Smooth muscle cell (in vitro differentiated cells): ENCODE measurements around the gene PNKD. TPM values are rescaled to one million over a fixed set of nuclear protein-coding genes. Genes with fewer than 3 reads are reported as not detected.

Experiments used
- DNase-seq: peaks from one replicate; lab custom pipeline; 2025; ENCODE audit not compliant: unreplicated experiment; lab: John Stamatoyannopoulos, UW
- H2AFZ ChIP-seq: fragments of 200-600 bp; sonication (generic); 2 replicates; pipeline ENCODE4 v1.6.0; 2016; ENCODE audit warnings: antibody characterized with exemption, low read depth, mild to moderate bottlenecking
- H3F3A ChIP-seq: fragments of 200-600 bp; sonication (generic); 2 replicates; pipeline ENCODE4 v1.6.0; 2017; ENCODE audit warnings: antibody characterized with exemption, low read depth
- H3K27ac ChIP-seq: fragments of 200-600 bp; sonication (generic); 2 replicates; pipeline ENCODE4 v1.5.1; 2016; ENCODE audit warnings: low read depth, mild to moderate bottlenecking
- H3K27me3 ChIP-seq: fragments of 200-600 bp; sonication (generic); 2 replicates; pipeline ENCODE4 v1.6.1; 2016; ENCODE audit warnings: low read depth, mild to moderate bottlenecking
- H3K36me3 ChIP-seq: fragments of 200-600 bp; sonication (generic); 2 replicates; pipeline ENCODE4 v1.5.1; 2016; ENCODE audit warnings: low read depth
- H3K4me1 ChIP-seq: fragments of 200-600 bp; sonication (generic); 2 replicates; pipeline ENCODE4 v1.5.1; 2016; ENCODE audit warnings: low read depth
- H3K4me2 ChIP-seq: fragments of 200-600 bp; sonication (generic); 2 replicates; pipeline ENCODE4 v1.6.0; 2016; ENCODE audit warnings: mild to moderate bottlenecking
- H3K4me3 ChIP-seq: fragments of 200-600 bp; sonication (generic); 2 replicates; pipeline ENCODE4 v1.5.1; 2016; ENCODE audit warnings: mild to moderate bottlenecking
- H3K79me2 ChIP-seq: fragments of 200-600 bp; sonication (generic); 2 replicates; pipeline ENCODE4 v1.6.0; 2016; ENCODE audit warnings: low read depth, mild to moderate bottlenecking
- H3K9ac ChIP-seq: fragments of 200-600 bp; sonication (generic); 2 replicates; pipeline ENCODE4 v1.6.0; 2016; ENCODE audit warnings: low read depth
- H3K9me3 ChIP-seq: fragments of 200-600 bp; sonication (generic); replicated peaks from 2 replicates; pipeline ENCODE4 v1.5.1; 2016; ENCODE audit warnings: low read depth
- H4K20me1 ChIP-seq: fragments of 200-600 bp; sonication (generic); 2 replicates; pipeline ENCODE4 v1.6.0; 2016; ENCODE audit warnings: low read depth
- WGBS: methylation state at CpG from one replicate; pipeline ENCODE4 v1.1.7; 2016; ENCODE audit warnings: low lambda C conversion rate; 5-methylcytosine and 5-hydroxymethylcytosine counted together
- polyA plus RNA-seq: library from polyadenylated mRNA; unstranded; fragments of >200 nt; fragmentation: Nextera tagmentation; extraction: Ambion mirVana; gene quantifications from 2 replicates; pipeline ENCODE4 v1.2.1, GENCODE V29; 2016
- total RNA-seq: library from RNA; depleted of rRNA; stranded (reverse); fragments of >200 nt; gene quantifications from 2 replicates; pipeline ENCODE4 v1.2.3, GENCODE V29; 2014
- TF ChIP-seq, protein P1 (sequence below): fragments of 200-600 bp; sonication (generic); IDR thresholded peaks from 2 replicates; pipeline ENCODE4 v1.5.1; 2017; ENCODE audit warnings: borderline replicate concordance, mild to moderate bottlenecking, antibody characterized with exemption; ENCODE audit not compliant: insufficient read depth, poor library complexity, severe bottlenecking

Gene PNKD
- total and polyA plus RNA-seq, 2 experiments from 2014 or later, result 42.0 to 126 TPM

DNA sequence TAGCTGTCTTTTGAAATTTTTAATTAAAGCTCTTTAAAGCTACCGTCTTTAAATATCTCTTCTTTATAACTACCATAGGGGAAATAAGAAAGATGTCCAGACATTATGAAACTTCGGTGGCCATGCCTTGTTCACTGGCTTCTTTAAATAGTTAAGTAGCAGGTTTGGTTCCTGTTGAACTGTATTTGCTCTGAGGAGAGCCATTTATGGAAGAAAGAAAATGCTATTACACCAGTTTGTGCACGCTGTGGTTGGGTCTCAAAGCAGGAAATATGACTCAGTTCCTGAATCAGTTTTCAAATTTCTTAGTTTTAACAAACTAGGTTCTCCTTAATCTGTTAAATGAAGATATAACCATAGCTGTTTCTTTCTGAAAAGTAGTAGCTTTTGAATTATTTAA is 41.1 kb upstream of the PNKD start:
- no peaks in the 10 kb centered on the region for H3K27me3 ChIP-seq
- WGBS, result 6% methylated on average over 3 of the region's 3 CpGs
- H3K79me2 ChIP-seq, result peaks cover 77% of the 10 kb centered on the region
- H3K4me3 ChIP-seq, result no peak overlapping the region
- H4K20me1 ChIP-seq, result peaks cover 95% of the 10 kb centered on the region
- peaks cover 22% of the 10 kb centered on the region for H3K36me3 ChIP-seq
- peaks cover 10% of the 10 kb centered on the region for H3K4me1 ChIP-seq
- H3K9me3 ChIP-seq, result no peaks in the 10 kb centered on the region
- H3K27ac ChIP-seq, result peak overlapping the region; percentile 87
- peaks cover 78% of the 10 kb centered on the region for H3F3A ChIP-seq
- peak overlapping the region; percentile 70 for H3K4me2 ChIP-seq
- no peak overlapping the region for H2AFZ ChIP-seq
- TF ChIP-seq, protein P1, sequence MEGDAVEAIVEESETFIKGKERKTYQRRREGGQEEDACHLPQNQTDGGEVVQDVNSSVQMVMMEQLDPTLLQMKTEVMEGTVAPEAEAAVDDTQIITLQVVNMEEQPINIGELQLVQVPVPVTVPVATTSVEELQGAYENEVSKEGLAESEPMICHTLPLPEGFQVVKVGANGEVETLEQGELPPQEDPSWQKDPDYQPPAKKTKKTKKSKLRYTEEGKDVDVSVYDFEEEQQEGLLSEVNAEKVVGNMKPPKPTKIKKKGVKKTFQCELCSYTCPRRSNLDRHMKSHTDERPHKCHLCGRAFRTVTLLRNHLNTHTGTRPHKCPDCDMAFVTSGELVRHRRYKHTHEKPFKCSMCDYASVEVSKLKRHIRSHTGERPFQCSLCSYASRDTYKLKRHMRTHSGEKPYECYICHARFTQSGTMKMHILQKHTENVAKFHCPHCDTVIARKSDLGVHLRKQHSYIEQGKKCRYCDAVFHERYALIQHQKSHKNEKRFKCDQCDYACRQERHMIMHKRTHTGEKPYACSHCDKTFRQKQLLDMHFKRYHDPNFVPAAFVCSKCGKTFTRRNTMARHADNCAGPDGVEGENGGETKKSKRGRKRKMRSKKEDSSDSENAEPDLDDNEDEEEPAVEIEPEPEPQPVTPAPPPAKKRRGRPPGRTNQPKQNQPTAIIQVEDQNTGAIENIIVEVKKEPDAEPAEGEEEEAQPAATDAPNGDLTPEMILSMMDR, result no peak
- no peak for DNase-seq
- no peak overlapping the region for H3K9ac ChIP-seq

DNA sequence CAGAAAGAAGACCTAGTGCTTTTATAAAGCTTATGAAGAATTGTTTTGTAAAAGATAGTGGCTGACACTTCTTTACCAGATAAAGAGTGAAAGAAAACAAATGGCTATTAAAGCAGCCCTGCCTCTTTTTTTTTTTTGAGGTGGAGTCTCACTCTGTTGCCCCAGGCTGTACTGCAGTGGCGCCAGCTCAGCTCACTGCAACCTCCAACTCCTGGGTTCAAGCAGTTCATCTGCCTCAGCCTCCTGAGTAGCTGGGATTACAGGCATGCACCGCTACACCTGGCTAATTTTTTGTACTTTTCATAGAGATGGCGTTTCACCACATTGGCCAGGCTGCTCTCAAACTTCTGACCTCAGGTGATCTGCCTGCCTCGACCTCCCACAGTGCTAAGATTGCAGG is 40.5 kb upstream of the PNKD start:
- peak overlapping the region; percentile 87 for H3K27ac ChIP-seq

DNA sequence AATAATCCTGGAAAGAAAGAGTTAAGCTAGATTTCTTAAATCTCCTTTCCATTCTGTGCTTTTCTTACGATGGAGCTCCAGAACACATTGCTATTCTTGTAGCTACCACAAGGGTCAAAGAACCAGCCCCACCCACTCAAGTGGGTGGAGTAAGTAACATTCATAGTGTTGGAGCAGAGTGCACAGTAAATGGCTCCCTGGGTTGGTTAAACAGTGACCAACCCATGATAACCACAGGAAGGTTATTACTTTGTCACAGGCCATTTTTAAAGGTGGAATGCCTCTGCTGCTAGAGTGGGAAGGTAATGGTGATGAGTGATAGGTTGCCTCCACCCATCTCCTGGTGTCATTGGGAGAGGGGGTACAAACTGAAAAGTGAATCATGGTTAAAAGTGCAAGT is 39.4 kb upstream of the PNKD start:
- 3% methylated on average over 1 of the region's 1 CpG for WGBS
- Histone ChIP-seq H4K20me1 (peaks cover 95% of the 10 kb centered on the region), H3K9ac (no peak overlapping the region), H3K36me3 (peaks cover 21% of the 10 kb centered on the region), H3K79me2 (peaks cover 68% of the 10 kb centered on the region), H3K4me2 (peak overlapping the region; percentile 70), H3K9me3 (no peaks in the 10 kb centered on the region), H3K27me3 (no peaks in the 10 kb centered on the region), H3K4me3 (no peak overlapping the region), H2AFZ (no peak overlapping the region), H3K27ac (peak overlapping the region; percentile 87), H3K4me1 (peaks cover 10% of the 10 kb centered on the region), H3F3A (peaks cover 69% of the 10 kb centered on the region)
- DNase-seq, result no peak
- TF ChIP-seq, protein P1, result no peak

More for the DNA sequence above, 40.5 kb upstream of the PNKD start:
- TF ChIP-seq, protein P1, result no peak
- Histone ChIP-seq H3F3A (peaks cover 78% of the 10 kb centered on the region), H2AFZ (no peak overlapping the region), H3K79me2 (peaks cover 77% of the 10 kb centered on the region), H3K9ac (no peak overlapping the region), H3K4me1 (peaks cover 10% of the 10 kb centered on the region), H3K36me3 (peaks cover 20% of the 10 kb centered on the region), H3K4me3 (peak overlapping the region; percentile 9), H3K9me3 (no peaks in the 10 kb centered on the region), H3K27me3 (no peaks in the 10 kb centered on the region), H3K4me2 (peak overlapping the region; percentile 70), H4K20me1 (peaks cover 95% of the 10 kb centered on the region)
- WGBS, result 75% methylated on average over 4 of the region's 4 CpGs
- DNase-seq, result no peak

DNA sequence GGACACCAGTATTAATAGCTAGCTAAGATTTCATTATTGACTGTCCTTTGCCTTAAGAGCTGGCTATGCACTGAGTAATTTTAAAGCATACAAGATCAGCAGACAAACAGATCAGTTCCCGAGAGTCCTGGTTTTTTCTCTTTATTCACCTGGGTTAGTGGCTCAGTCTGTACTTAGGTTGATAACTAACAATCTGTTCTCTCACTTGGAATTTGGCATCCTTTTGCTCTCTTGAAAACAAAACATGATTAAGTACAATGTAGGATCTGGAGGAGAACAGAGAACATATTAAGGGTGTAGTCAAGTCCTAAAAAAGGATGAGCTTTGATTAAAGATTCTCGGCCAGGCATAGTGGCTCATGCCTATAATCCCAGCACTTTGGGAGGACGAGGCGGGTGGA is 36.8 kb upstream of the PNKD start:
- Histone ChIP-seq H3K36me3 (peaks cover 24% of the 10 kb centered on the region), H3K79me2 (peaks cover 50% of the 10 kb centered on the region), H3K4me3 (no peak overlapping the region), H3K27ac (peak overlapping the region; percentile 30), H3F3A (peaks cover 69% of the 10 kb centered on the region), H3K4me2 (no peak overlapping the region), H3K27me3 (no peaks in the 10 kb centered on the region), H3K4me1 (peaks cover 10% of the 10 kb centered on the region), H3K9me3 (no peaks in the 10 kb centered on the region), H4K20me1 (peaks cover 95% of the 10 kb centered on the region), H2AFZ (no peak overlapping the region), H3K9ac (no peak overlapping the region)
- no peak for DNase-seq
- TF ChIP-seq, protein P1, result no peak
- WGBS, result 86% methylated on average over 4 of the region's 4 CpGs
